Fibroblast of lung (primary cell): Measurements from ENCODE around the gene CRAMP1. TPM values are rescaled to one million over a fixed set of nuclear protein-coding genes. Genes with fewer than 3 reads are reported as not detected.

ENCODE experiments used
- DNase-seq, 2 donors: peaks; one replicate each; pipeline versions ENCODE4 v3.0.0 to v3.0.0-alpha.2; 2010; ENCODE audit warnings: low read depth in 2 of 2
- H2AFZ ChIP-seq: 2 replicates; pipeline ENCODE4 v1.5.1; 2012; ENCODE audit warnings: low read length, control low read depth, inconsistent platforms
- H3K27ac ChIP-seq: 2 replicates; pipeline ENCODE4 v1.5.1; 2011; ENCODE audit warnings: low read length, control low read depth; ENCODE audit not compliant: insufficient read depth
- H3K27me3 ChIP-seq: 2 replicates; pipeline ENCODE4 v1.5.1; 2011; ENCODE audit warnings: mild to moderate bottlenecking, low read length; ENCODE audit not compliant: control insufficient read depth, insufficient read depth
- H3K36me3 ChIP-seq: 2 replicates; pipeline ENCODE4 v1.5.1; 2011; ENCODE audit warnings: low read length; ENCODE audit not compliant: control insufficient read depth, insufficient read depth
- H3K4me1 ChIP-seq: 2 replicates; pipeline ENCODE4 v1.5.1; 2011; ENCODE audit warnings: low read length; ENCODE audit not compliant: control insufficient read depth, insufficient read depth; ENCODE audit errors: extremely low read depth
- H3K4me2 ChIP-seq: 2 replicates; pipeline ENCODE4 v1.5.1; 2011; ENCODE audit warnings: low read length, control low read depth; ENCODE audit not compliant: insufficient read depth; ENCODE audit errors: extremely low read depth
- H3K4me3 ChIP-seq, 4 experiments: fragments of 200-600 bp in 1 of 4; sonication (generic) in 1 of 4; replicated peaks in 1 of 4; 2 replicates each; pipeline ENCODE4 v1.5.1; 2011 to 2016; ENCODE audit warnings: low read length in 4 of 4, low read depth in 3 of 4, mild to moderate bottlenecking in 3 of 4, control low read depth in 2 of 4, inconsistent platforms in 1 of 4, mixed read lengths in 1 of 4; ENCODE audit not compliant: insufficient read depth in 1 of 4; ENCODE audit errors: control extremely low read depth in 1 of 4
- H3K79me2 ChIP-seq: 2 replicates; pipeline ENCODE4 v1.5.1; 2012; ENCODE audit warnings: mild to moderate bottlenecking, low read length, inconsistent platforms; ENCODE audit not compliant: control insufficient read depth, insufficient read depth
- H3K9ac ChIP-seq: 2 replicates; pipeline ENCODE4 v1.5.1; 2011; ENCODE audit warnings: mild to moderate bottlenecking, low read length, control low read depth; ENCODE audit not compliant: insufficient read depth
- H3K9me3 ChIP-seq: 2 replicates; pipeline ENCODE4 v1.5.1; 2012; ENCODE audit warnings: low read depth, low read length; ENCODE audit not compliant: control insufficient read depth, insufficient read depth
- H4K20me1 ChIP-seq: 2 replicates; pipeline ENCODE4 v1.5.1; 2011; ENCODE audit warnings: low read length; ENCODE audit not compliant: control insufficient read depth, insufficient read depth; ENCODE audit errors: extremely low read depth
- EZH2 ChIP-seq: IDR thresholded peaks from 2 replicates; pipeline ENCODE4 v1.5.1; 2012; ENCODE audit warnings: low read length, control low read depth, mild to moderate bottlenecking; ENCODE audit errors: missing control alignments
- polyA plus RNA-seq, 2 donors: library from polyadenylated mRNA; depleted of rRNA in 1 of 2; stranded (reverse) in 1 of 2; unstranded in 1 of 2; fragments of >200 nt; gene quantifications; 2 replicates each; pipeline ENCODE4 v1.2.1, GENCODE V29; 2011 to 2012; ENCODE audit warnings: missing spikeins in 1 of 2
- total RNA-seq: library from RNA; depleted of rRNA; stranded (reverse); fragments of >200 nt; gene quantifications from 2 replicates; pipeline ENCODE4 v1.2.1, GENCODE V29; 2014
- TF ChIP-seq, protein P1 (sequence below), 2 donors: IDR thresholded peaks in 1 of 2; conservative IDR thresholded peaks in 1 of 2; 1 replicate in 1 of 2; 2 replicates in 1 of 2; pipeline ENCODE4 v1.5.1; 2011 to 2012; ENCODE audit warnings: low read length in 2 of 2, control low read depth in 1 of 2, inconsistent platforms in 1 of 2, low read depth in 1 of 2, mild to moderate bottlenecking in 1 of 2

CRAMP1 gene
- total and polyA plus RNA-seq, 2 donors (not counting 1 experiment from before 2014, with no cell fraction given) = 6.2 to 7.8 TPM

DNA sequence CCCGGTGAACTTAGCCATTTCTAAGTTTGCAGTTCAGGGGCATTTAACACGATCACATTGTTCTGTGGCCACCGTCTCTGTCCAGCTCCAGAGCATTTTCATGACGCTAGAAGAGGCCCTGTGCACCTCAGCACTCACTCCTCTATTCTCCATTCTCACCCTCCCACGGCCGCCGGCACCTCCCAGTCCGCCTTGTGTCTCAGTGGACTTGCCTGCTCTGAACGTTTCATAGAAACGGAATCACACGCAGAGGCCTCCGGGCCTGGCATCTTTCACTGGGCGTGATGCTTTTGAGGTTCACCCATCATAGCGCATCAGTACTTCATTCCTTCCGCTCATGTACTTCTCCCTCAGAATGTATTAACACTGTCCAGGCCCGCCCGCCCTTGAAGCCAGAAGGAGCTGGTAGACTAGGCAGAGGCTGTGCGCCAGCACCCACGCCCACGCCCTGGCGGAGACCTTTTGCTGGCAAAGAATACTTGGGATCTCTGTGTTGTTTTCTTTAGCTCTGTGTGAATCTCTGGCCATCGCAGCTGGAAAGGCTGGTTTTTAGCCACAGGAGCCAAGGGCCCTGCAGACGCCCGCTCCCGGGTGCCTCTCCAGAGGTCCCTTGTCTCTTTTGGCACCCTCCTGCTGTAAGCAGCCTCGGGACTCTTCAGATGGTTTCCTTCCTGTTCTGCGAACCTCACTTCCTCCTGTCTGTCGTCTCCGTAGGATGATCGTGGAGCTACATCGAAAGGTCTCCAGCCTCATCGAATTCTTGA, 42.5 kb downstream of the CRAMP1 start:
- Histone ChIP-seq H3K36me3 (peaks cover 20% of the 10 kb centered on the region), H3K4me2 (no peak overlapping the region), H3K9ac (no peak overlapping the region), H3K27ac (no peak overlapping the region), H3K4me3 (no peak overlapping the region), H3K79me2 (no peaks in the 10 kb centered on the region), H4K20me1 (no peaks in the 10 kb centered on the region), H3K4me1 (no peaks in the 10 kb centered on the region), H2AFZ (no peak overlapping the region), H3K9me3 (no peaks in the 10 kb centered on the region), H3K27me3 (no peaks in the 10 kb centered on the region)
- TF ChIP-seq EZH2 = no peak
- TF ChIP-seq, protein P1, sequence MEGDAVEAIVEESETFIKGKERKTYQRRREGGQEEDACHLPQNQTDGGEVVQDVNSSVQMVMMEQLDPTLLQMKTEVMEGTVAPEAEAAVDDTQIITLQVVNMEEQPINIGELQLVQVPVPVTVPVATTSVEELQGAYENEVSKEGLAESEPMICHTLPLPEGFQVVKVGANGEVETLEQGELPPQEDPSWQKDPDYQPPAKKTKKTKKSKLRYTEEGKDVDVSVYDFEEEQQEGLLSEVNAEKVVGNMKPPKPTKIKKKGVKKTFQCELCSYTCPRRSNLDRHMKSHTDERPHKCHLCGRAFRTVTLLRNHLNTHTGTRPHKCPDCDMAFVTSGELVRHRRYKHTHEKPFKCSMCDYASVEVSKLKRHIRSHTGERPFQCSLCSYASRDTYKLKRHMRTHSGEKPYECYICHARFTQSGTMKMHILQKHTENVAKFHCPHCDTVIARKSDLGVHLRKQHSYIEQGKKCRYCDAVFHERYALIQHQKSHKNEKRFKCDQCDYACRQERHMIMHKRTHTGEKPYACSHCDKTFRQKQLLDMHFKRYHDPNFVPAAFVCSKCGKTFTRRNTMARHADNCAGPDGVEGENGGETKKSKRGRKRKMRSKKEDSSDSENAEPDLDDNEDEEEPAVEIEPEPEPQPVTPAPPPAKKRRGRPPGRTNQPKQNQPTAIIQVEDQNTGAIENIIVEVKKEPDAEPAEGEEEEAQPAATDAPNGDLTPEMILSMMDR (conservative IDR thresholded peaks at IDR 0.05 in 1 of 2, IDR thresholded peaks at IDR 0.05 in 1 of 2; ENCODE audit: low read depth in 1 of 2, low read length in 2 of 2) = no peak
- DNase-seq = no peak

DNA sequence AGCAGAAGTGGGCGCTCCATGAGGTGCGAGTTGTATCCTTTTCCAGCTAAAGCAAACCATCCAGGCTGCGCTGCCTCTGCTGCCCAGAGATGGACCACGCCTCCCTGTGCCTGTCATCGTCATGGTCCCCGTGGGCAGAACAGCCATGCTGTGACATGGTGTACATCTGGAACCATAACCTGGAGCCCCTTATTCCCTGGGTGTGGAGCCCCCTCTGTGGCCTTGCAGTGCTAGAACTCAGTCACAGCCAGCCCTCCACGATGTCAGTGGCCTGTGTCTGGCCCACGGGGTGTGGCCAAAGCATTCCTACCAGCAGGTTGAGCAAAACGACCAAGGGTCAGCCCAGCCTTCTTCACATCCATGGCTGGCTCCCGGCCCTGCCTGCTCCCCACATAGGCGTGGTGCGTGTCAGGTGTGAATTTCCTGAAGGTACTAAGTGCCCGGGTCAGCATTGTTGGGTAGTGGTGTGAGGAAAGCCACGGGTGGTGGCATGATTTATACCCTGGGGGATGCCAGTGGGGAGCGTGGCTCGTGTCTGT, 43.2 kb downstream of the CRAMP1 start:
- Histone ChIP-seq H3K36me3 (peaks cover 24% of the 10 kb centered on the region), H3K79me2 (no peaks in the 10 kb centered on the region), H3K4me3 (no peak overlapping the region), H2AFZ (no peak overlapping the region), H3K9me3 (no peaks in the 10 kb centered on the region), H3K9ac (no peak overlapping the region), H4K20me1 (no peaks in the 10 kb centered on the region), H3K4me1 (no peaks in the 10 kb centered on the region), H3K27ac (no peak overlapping the region), H3K27me3 (no peaks in the 10 kb centered on the region), H3K4me2 (no peak overlapping the region)
- no peak for TF ChIP-seq EZH2
- TF ChIP-seq, protein P1 (conservative IDR thresholded peaks at IDR 0.05 in 1 of 2, IDR thresholded peaks at IDR 0.05 in 1 of 2; ENCODE audit: low read depth in 1 of 2, low read length in 2 of 2) = no peak
- no peak for DNase-seq

- no peak for TF ChIP-seq EZH2
- TF ChIP-seq, protein P1 (conservative IDR thresholded peaks at IDR 0.05 in 1 of 2, IDR thresholded peaks at IDR 0.05 in 1 of 2; ENCODE audit: low read depth in 1 of 2, low read length in 2 of 2) = no peak
- Histone ChIP-seq H3K79me2 (no peaks in the 10 kb centered on the region), H3K36me3 (peaks cover 24% of the 10 kb centered on the region), H3K4me3 (no peak overlapping the region), H2AFZ (no peak overlapping the region), H3K4me1 (no peaks in the 10 kb centered on the region), H4K20me1 (no peaks in the 10 kb centered on the region), H3K9ac (no peak overlapping the region), H3K4me2 (no peak overlapping the region), H3K27me3 (no peaks in the 10 kb centered on the region), H3K27ac (no peak overlapping the region), H3K9me3 (no peaks in the 10 kb centered on the region)
- no peak for DNase-seq
Measured at GRCh38 chr16:1655909-1656807, 44.0 kb downstream of the CRAMP1 start.
